K562 (cell line): ENCODE data around the gene MAMDC2. TPM values are rescaled to one million over a fixed set of nuclear protein-coding genes. Genes with fewer than 3 reads are reported as not detected.

ENCODE experiments used
- ATAC-seq: fragments of 200-7000 bp; cut with Tn5 transposase; 3 replicates; pipeline ENCODE4 v1.9.1; 2020; ENCODE audit warnings: moderate library complexity
- BruUV-seq: library from RNA; stranded (reverse); fragments of 400-500 nt; replicated peaks from 2 replicates; lab custom pipeline; 2021; lab: Mats Ljungman, UMichigan
- CTCF ChIA-PET: fragments of 300-600 bp; formaldehyde crosslinking; extraction: SDS; loops from one replicate; lab custom pipeline; 2021; ENCODE audit warnings: low intra/inter-chr PET ratio; lab: Yijun Ruan, JAX
- POLR2A ChIA-PET: fragments of 300-600, 350-650 bp; sonication (Branson Sonifier 250); formaldehyde crosslinking; extraction: SDS; loops from one replicate; lab custom pipeline; 2021; ENCODE audit warnings: antibody characterized with exemption, inconsistent platforms; lab: Yijun Ruan, JAX
- DNase-seq, 4 experiments: peaks; one replicate each; pipeline versions ENCODE4 v3.0.0 to v3.0.0-alpha.2; 2011 to 2018; ENCODE audit warnings: low spot score in 3 of 4, mixed read lengths in 3 of 4; ENCODE audit errors: extremely low read depth in 1 of 4
- FAIRE-seq: peaks from 2 replicates; lab custom pipeline; 2011; peaks lifted over from hg19 to GRCh38; lab: Jason Lieb, UNC
- H2AFZ ChIP-seq: 2 replicates; pipeline ENCODE4 v1.6.0; 2011; ENCODE audit warnings: low read depth, low read length, control low read depth, inconsistent platforms
- H3K27ac ChIP-seq: fragments of 200-600 bp; 3 replicates; pipeline ENCODE4 v1.8.0; 2011; ENCODE audit warnings: low read depth, mild to moderate bottlenecking, control low read depth, inconsistent platforms, low read length, moderate library complexity, mixed read lengths; ENCODE audit errors: extremely low read depth
- H3K27me3 ChIP-seq, 2 experiments: fragments of 300-600 bp in 1 of 2; 2 replicates in 1 of 2; 3 replicates in 1 of 2; pipeline versions ENCODE4 v1.6.0 to v1.8.0; 2011; ENCODE audit warnings: inconsistent platforms in 2 of 2, low read length in 2 of 2, mild to moderate bottlenecking in 1 of 2, mixed read lengths in 1 of 2, moderate library complexity in 1 of 2; ENCODE audit not compliant: control insufficient read depth in 2 of 2, insufficient read depth in 2 of 2
- H3K36me3 ChIP-seq: fragments of 300-600 bp; 3 replicates; pipeline ENCODE4 v1.8.0; 2011; ENCODE audit warnings: mild to moderate bottlenecking, low read length, inconsistent platforms; ENCODE audit not compliant: control insufficient read depth, insufficient read depth
- H3K4me1 ChIP-seq, 2 experiments: fragments of 200-600 bp in 1 of 2; replicated peaks in 1 of 2; 2 replicates in 1 of 2; 3 replicates in 1 of 2; pipeline versions ENCODE4 v1.5.1 to v1.8.0; 2011; ENCODE audit warnings: inconsistent platforms in 2 of 2, low read length in 2 of 2, mild to moderate bottlenecking in 1 of 2, mixed read lengths in 1 of 2, moderate library complexity in 1 of 2; ENCODE audit not compliant: control insufficient read depth in 2 of 2, insufficient read depth in 2 of 2
- H3K4me2 ChIP-seq: 2 replicates; pipeline ENCODE4 v1.6.1; 2011; ENCODE audit warnings: low read length, control low read depth, inconsistent platforms, mixed read lengths; ENCODE audit not compliant: insufficient read depth
- H3K4me3 ChIP-seq: fragments of 200-600 bp; sonication (generic), shearing (Covaris generic); 2 replicates; pipeline ENCODE4 v1.5.1; 2016; ENCODE audit warnings: control low read depth, inconsistent platforms
- H3K79me2 ChIP-seq: fragments of 200-600 bp; 3 replicates; pipeline ENCODE4 v1.8.0; 2011; ENCODE audit warnings: low read length, inconsistent platforms; ENCODE audit not compliant: control insufficient read depth, insufficient read depth
- H3K9ac ChIP-seq, 2 experiments: 2 replicates each; pipeline versions ENCODE4 v1.6.0 to v1.6.1; 2011; ENCODE audit warnings: low read depth in 2 of 2, low read length in 2 of 2, control low read depth in 1 of 2, inconsistent platforms in 1 of 2, mild to moderate bottlenecking in 1 of 2, mixed read lengths in 1 of 2; ENCODE audit not compliant: insufficient read depth in 1 of 2
- H3K9me1 ChIP-seq: one replicate; pipeline ENCODE4 v1.6.0; 2011; ENCODE audit warnings: inconsistent platforms, mild to moderate bottlenecking, low read length, moderate library complexity; ENCODE audit not compliant: control insufficient read depth, insufficient read depth
- H3K9me3 ChIP-seq: replicated peaks from 2 replicates; pipeline ENCODE4 v1.5.1; 2011; ENCODE audit warnings: low read depth, low read length, inconsistent platforms; ENCODE audit not compliant: control insufficient read depth, insufficient read depth
- H4K20me1 ChIP-seq: replicated peaks from 2 replicates; pipeline ENCODE4 v1.6.1; 2011; ENCODE audit warnings: low read length, inconsistent platforms, mixed read lengths; ENCODE audit not compliant: control insufficient read depth, insufficient read depth
- BRD4 ChIP-seq: fragments of 200-600 bp; sonication (generic); IDR thresholded peaks from 2 replicates; pipeline ENCODE4 v1.6.1; 2017; ENCODE audit warnings: inconsistent platforms
- CBX2 ChIP-seq: fragments of 200-600 bp; sonication (generic); IDR thresholded peaks from one replicate; pipeline ENCODE4 v1.6.1; 2012; ENCODE audit warnings: mild to moderate bottlenecking, low read length, inconsistent platforms; ENCODE audit not compliant: insufficient read depth, poor library complexity, severe bottlenecking
- FOXA3 ChIP-seq, 2 experiments: fragments of 450-650 bp in 1 of 2; sonication (generic) in 1 of 2; formaldehyde crosslinking; IDR thresholded peaks in 1 of 2; conservative IDR thresholded peaks in 1 of 2; 2 replicates each; pipeline versions ENCODE4 v1.4.0 to v1.8.0; 2020 to 2022; ENCODE audit warnings: mild to moderate bottlenecking in 2 of 2, missing genetic modification reagents in 1 of 2
- TCF3 ChIP-seq: sonication (generic); formaldehyde crosslinking; IDR thresholded peaks from 2 replicates; pipeline ENCODE4 v1.4.0; 2020; ENCODE audit warnings: mild to moderate bottlenecking, missing genetic modification reagents
- U2AF2 ChIP-seq: fragments of 200-400 bp; formaldehyde crosslinking; optimal IDR thresholded peaks from 2 replicates; pipeline ENCODE3; 2017; ENCODE audit warnings: low read depth, mild to moderate bottlenecking, low read length
- XRCC4 ChIP-seq: IDR thresholded peaks from one replicate; pipeline ENCODE4 v1.6.1; 2011; ENCODE audit not compliant: insufficient read depth, insufficient read length; ENCODE audit errors: extremely low read depth
- YBX1 ChIP-seq: fragments of 450-650 bp; IDR thresholded peaks from 2 replicates; pipeline ENCODE4 v1.7.1; 2016; ENCODE audit warnings: mild to moderate bottlenecking
- WGBS: fragments of 100-300 bp; shearing (Covaris generic); methylation state at CpG from one replicate; pipeline ENCODE4 v1.1.6; 2016; ENCODE audit warnings: low coverage, mixed read lengths; ENCODE audit not compliant: insufficient coverage; ENCODE audit errors: missing lambda C conversion rate; 5-methylcytosine and 5-hydroxymethylcytosine counted together
- in situ Hi-C: fragments of 300-500 bp; cut with MboI; formaldehyde crosslinking; loops from 4 replicates; pipeline ENCODE4 v1.15.0; 2018; ENCODE audit warnings: inconsistent platforms, mixed read lengths
- intact Hi-C: fragments of 100-400 bp; cut with micrococcal nuclease; formaldehyde crosslinking; loops from 2 replicates; pipeline ENCODE4 v1.14.2; 2022
- polyA plus RNA-seq, 8 experiments: library from polyadenylated mRNA; depleted of rRNA in 4 of 8; stranded (reverse) in 5 of 8; unstranded in 3 of 8; fragments of >200 nt; fragmentation: Nextera tagmentation in 2 of 8; fragmentation: Illumina TruSeq in 1 of 8; extraction: Ambion mirVana in 2 of 8; extraction: Trizol in 1 of 8; gene quantifications; 2 replicates each; pipeline versions ENCODE4 v1.2.1 to v1.2.3, GENCODE V29; 2011 to 2014; ENCODE audit warnings: inconsistent platforms in 1 of 8, missing spikeins in 1 of 8
- total RNA-seq, 7 experiments: library from RNA; depleted of rRNA in 6 of 7; stranded (reverse); fragments of >200 nt in 6 of 7; fragmentation: Illumina TruSeq in 2 of 7; extraction: Trizol in 2 of 7; gene quantifications; 2 replicates each; pipeline versions ENCODE4 v1.2.1 to v1.2.3, GENCODE V29; 2011 to 2021; ENCODE audit warnings: low replicate concordance in 1 of 7

MAMDC2 gene
- total and polyA plus RNA-seq, 9 of the 15 experiments (the other 6 are each of a cell fraction or from before 2014, with no cell fraction given), result 0.01 to 0.03 TPM; not detected in 7

- BruUV-seq, result no TSS peak
- FAIRE-seq (no peak), DNase-seq (no peak), ATAC-seq (no peak)
- H3K4me1 ChIP-seq, result no peaks in the 10 kb centered on the region
- no peaks in the 10 kb centered on the region for H4K20me1 ChIP-seq
- H3K9me3 ChIP-seq, result no peaks in the 10 kb centered on the region
- H3K4me3 ChIP-seq, result no peak overlapping the region
- POLR2A ChIA-PET, result no interaction called here
- CTCF ChIA-PET, result no interaction called here
- H3K79me2 ChIP-seq, result no peaks in the 10 kb centered on the region
- H3K4me2 ChIP-seq, result no peak overlapping the region
- H2AFZ ChIP-seq, result no peak overlapping the region
- H3K27me3 ChIP-seq, result no peaks in the 10 kb centered on the region
- WGBS, result 0% methylated on average over 5 of the region's 5 CpGs
- no peaks in the 10 kb centered on the region for H3K36me3 ChIP-seq
- in situ Hi-C loops (no loop called here), intact Hi-C loops (no loop called here)
- H3K9ac ChIP-seq, result no peak overlapping the region
- TF ChIP-seq XRCC4 (no peak), TCF3 (CRISPR knock-in tag) (no peak), U2AF2 (no peak), CBX2 (no peak), BRD4 (no peak), FOXA3 (CRISPR knock-in tag; conservative IDR thresholded peaks at IDR 0.05 in 1 of 2, IDR thresholded peaks at IDR 0.05 in 1 of 2) (no peak), YBX1 (no peak)
- no peak overlapping the region for H3K27ac ChIP-seq
- no peaks in the 10 kb centered on the region for H3K9me1 ChIP-seq
These were observed 23.4 kb upstream of the MAMDC2 start for GRCh38 chr9:70020217-70020616.
